Kidney glomerular epithelial cell (primary cell): ENCODE measurements around the gene SCAI.
"Not testable (repeated sequence)": the region's sequence is repeated elsewhere in the genome, so short reads cannot be mapped to it uniquely, and the experiment has no call there.

Source experiments
- DNase-seq: peaks from one replicate; lab custom pipeline; 2025; lab: John Stamatoyannopoulos, UW

SCAI gene

GRCh38 chr9:124947727-124948391 lies 195.5 kb downstream of the SCAI start:
- DNase-seq, result no peak

GRCh38 chr9:124946167-124946566 lies 197.2 kb downstream of the SCAI start:
- DNase-seq, result no peak

- DNase-seq, result peak; percentile 49
These were observed 201.4 kb downstream of the SCAI start for GRCh38 chr9:124941679-124942561.

- peak; percentile 87 for DNase-seq
These were observed 202.2 kb downstream of the SCAI start, which contains the start of gene GOLGA1 for GRCh38 chr9:124940894-124941678. Gene GOLGA1, minus strand, starts transcription at chr9:124941083. Its CDS starts 2,372 bp downstream, at chr9:124938711.

GRCh38 chr9:124940521-124940893 lies 202.8 kb downstream of the SCAI start:
- DNase-seq, result peak; percentile 59

DNA sequence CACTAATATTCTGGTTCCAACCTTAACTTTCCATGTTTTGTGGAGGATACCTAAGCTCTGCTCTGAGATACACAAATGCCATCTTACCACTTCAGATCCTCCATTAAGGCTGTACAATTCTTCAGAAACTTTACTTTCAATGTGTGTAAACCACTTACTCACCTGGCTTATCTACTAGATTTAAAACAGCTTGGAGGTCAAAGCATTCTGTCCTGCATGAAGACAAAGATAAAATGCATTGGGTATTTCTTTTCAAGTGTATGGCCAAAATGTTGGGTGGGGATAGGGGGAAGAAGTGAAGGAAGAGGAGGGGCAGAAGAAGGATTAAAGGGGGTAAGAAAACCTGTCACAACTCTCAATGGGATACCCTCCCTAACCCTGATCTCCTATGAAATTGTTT lies 203.4 kb downstream of the SCAI start:
- no peak for DNase-seq

GRCh38 chr9:124934290-124934689 lies 209.0 kb downstream of the SCAI start:
- DNase-seq, result peak; percentile 2

GRCh38 chr9:124932333-124932732 lies 211.0 kb downstream of the SCAI start:
- DNase-seq, result no peak

DNA sequence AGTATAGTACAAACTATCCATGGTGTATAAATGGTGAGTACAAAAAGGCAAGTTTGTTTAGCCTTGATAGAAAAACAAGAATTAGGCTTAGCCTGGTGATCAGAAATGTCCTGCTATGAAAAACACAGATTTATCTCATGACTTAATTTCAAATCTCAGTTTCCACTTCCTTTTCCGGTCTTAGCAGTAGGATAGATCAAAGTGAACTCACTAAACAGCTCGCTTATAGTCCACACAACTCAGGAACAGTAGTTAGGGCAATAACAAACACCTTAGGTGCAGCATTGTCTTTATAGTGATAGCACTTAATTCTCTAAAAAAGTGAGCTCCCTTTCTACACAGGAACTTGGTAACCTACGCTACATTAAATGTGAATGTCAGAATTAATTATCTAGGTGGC lies 213.9 kb downstream of the SCAI start:
- no peak for DNase-seq

DNA sequence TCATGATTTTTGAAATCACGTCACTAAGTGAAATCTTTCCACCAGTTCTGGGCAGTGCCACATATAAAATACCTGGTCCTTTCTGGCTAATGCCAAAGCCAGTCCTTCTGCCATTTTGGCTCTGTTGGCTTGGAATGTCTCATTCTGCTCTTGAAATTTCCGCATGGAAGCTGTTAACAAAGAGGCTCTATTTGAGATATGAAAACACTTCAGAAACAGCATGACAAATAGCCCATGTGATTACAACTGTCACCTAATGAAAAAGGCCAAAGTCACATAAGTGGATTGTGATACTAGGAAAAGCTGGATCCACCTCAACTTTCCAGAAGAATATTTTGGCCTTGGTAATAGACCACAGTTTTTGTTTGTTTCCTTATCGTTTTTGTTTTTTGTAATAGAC lies 215.2 kb downstream of the SCAI start:
- no peak for DNase-seq

DNA sequence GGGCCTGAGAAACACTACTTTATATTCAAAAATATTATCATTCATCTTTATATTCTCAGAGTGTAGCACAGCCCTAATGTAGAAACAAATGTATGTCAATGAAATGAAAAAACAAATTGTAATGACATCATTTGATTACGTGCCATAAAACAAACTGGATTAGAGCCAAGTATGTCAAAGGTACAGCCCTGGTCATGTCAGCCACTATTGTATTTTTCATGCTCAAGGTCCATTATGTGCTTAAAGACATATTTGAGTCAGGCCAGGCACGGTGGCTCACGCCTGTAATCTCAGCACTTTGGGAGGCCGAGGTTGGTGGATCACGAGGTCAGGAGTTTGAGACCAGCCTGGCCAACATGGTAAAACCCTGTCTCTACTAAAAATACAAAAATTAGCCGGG lies 222.9 kb downstream of the SCAI start:
- DNase-seq, result not testable (repeated sequence)

DNA sequence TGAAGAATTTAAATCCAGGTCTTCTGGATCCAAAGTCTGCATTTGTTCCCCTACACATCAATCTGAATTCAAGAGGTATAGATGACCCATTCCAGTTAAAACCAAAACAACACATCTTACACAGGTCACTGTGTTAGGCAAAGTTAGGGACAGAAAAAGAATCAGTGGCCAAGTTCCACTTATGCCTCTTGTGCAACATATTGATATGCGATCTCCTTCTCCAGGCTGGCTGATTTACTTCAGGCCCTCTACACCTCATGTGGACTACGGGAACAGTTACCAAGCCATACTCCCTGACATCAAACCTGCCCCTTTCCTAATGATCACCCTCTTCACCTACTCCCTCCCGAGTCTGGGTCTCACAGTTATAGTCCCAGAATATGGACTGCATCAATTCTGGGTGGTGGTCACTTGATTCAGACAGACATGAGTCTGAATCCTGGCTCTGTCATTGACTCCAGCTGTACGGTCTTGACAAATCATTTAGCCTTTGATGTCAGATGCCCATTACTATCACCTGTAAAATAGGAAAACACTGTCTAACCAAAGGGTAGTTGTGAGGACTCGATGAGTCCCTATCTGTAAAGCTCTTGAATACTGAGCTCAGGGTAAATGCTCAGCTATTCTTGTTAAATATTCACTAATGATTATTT lies 228.4 kb downstream of the SCAI start:
- DNase-seq, result no peak

DNA sequence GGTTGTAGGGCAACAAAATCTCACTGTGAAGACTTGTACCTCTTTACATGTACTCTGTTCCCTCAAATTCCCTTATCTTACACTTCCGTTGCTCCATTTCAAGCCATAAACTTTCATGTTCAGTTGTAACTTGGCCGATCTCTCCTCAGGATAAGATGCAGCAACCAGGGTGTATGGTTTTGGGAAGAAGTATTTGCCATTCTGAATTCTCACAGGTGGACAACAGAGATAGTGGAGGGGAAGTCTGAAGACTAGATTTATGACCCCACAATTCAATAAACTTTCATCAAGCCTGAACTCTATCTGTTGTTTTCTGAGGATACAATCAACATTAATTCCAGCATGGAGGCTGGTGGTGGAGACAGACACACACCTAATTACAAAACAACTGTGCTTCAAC lies 229.9 kb downstream of the SCAI start:
- no peak for DNase-seq

- DNase-seq, result no peak
These were observed 231.6 kb downstream of the SCAI start for GRCh38 chr9:124911766-124912165.

GRCh38 chr9:124908098-124908497 lies 235.2 kb downstream of the SCAI start:
- DNase-seq, result no peak

GRCh38 chr9:124906966-124907365 lies 236.4 kb downstream of the SCAI start:
- no peak for DNase-seq

DNA sequence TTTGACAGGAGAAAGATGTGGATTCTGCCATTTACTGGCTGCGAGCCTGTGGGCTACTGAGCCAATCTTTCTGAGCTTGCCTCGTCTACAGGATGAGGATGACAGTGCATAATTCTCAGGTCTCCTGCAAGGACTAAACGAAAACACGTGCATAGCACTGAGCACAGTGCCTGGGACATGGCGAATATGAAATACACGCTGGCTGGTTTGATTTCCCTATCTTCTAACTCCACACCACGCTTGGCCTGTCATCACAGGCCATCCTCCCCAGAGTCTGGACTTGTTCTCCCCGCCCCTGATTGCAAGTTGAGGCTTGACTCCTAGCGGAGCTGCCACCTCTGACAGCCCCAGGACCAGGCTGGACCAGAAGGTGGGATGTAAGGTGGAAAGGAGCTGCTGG lies 243.5 kb downstream of the SCAI start:
- DNase-seq, result no peak

GRCh38 chr9:124897570-124898460 lies 245.5 kb downstream of the SCAI start:
- DNase-seq, result no peak

- DNase-seq, result peak; percentile 6
These were observed 248.6 kb downstream of the SCAI start for GRCh38 chr9:124894741-124895170.

- DNase-seq, result no peak
These were observed 249.1 kb downstream of the SCAI start for GRCh38 chr9:124894035-124894740.
